ENCODE measurements around the gene C1QA. TPM values are rescaled to one million over a fixed set of nuclear protein-coding genes. Genes with fewer than 3 reads are reported as not detected.
A peak's percentile ranks its signal among the peaks of the same experiment; 100 is the strongest.

The C1QA gene
- total and polyA plus RNA-seq, 8 donors: 2.9 to 127 (median 74.1) TPM

- Histone ChIP-seq H3K27ac (peak overlapping the region in 1 of 5 donors; percentile 8), H3K27me3 (peaks cover 0 to 59% (median 0%) of the 10 kb centered on the region in 3 donors), H3K4me3 (no peak overlapping the region), H3K4me1 (peaks cover 0 to 10% (median 7%) of the 10 kb centered on the region in 4 donors), H3K36me3 (no peaks in the 10 kb centered on the region), H3K9me3 (no peaks in the 10 kb centered on the region)
- peak; percentile 88 to 90 for DNase-seq
- 7 to 13% (median 8%) methylated on average over 9 to 18 of the region's 18 CpGs for WGBS, 5 donors
- intact Hi-C loops (cut with DNase I; ENCODE audit: low total_unique reads): loop anchor here (2.0 kb wide), 1 partner anchor 221 kb away; no protein-coding TSS in a partner anchor
- TF ChIP-seq POLR2A (IDR thresholded peaks at IDR 0.05) (no peak), CTCF (IDR thresholded peaks at IDR 0.05) (peak in 6 of 7 experiments; percentile 12 to 89 (median 82)), POLR2AphosphoS5 (IDR thresholded peaks at IDR 0.05) (peak in 1 of 3 donors; percentile 55)
Measured at GRCh38 chr1:22641906-22642636, 5.6 kb downstream of the C1QA start.

- peak within 1 kb of the TSS; percentile 8 to 31 (median 21) for H3K4me3 ChIP-seq
- H3K36me3 ChIP-seq: no peaks in the 10 kb centered on the region
- H3K27ac ChIP-seq: peak within 1 kb of the TSS in 3 of 5 donors; percentile 29 to 50 (median 34)
- no peak for DNase-seq
- 66 to 77% (median 70%) methylated on average over 6 to 8 of the region's 8 CpGs for WGBS, 5 donors
- intact Hi-C loops (cut with DNase I; ENCODE audit: low total_unique reads): no loop called here
- no peak for TF ChIP-seq EP300 (IDR thresholded peaks at IDR 0.05)
- TF ChIP-seq POLR2AphosphoS5 (IDR thresholded peaks at IDR 0.05): no peak
- no peak for TF ChIP-seq POLR2A (IDR thresholded peaks at IDR 0.05)
- no peak for TF ChIP-seq CTCF (IDR thresholded peaks at IDR 0.05)
- H3K4me1 ChIP-seq: peaks cover 0 to 10% (median 7%) of the 10 kb centered on the region in 4 donors
- no peaks in the 10 kb centered on the region for H3K9me3 ChIP-seq
- peaks cover 0 to 55% (median 0%) of the 10 kb centered on the region in 3 donors for H3K27me3 ChIP-seq
Measured at GRCh38 chr1:22643381-22643780, 7.0 kb downstream of the C1QA start, which contains the start of gene C1QC. Gene C1QC, plus strand, starts transcription at chr1:22643633. Its CDS starts 391 bp downstream, at chr1:22644024.

GRCh38 chr1:22643928-22644327 is 7.5 kb downstream of the C1QA start:
- peaks cover 0 to 49% (median 0%) of the 10 kb centered on the region in 3 donors for H3K27me3 ChIP-seq
- WGBS, 5 donors: 62 to 79% (median 69%) methylated on average over 5 to 12 of the region's 12 CpGs
- peaks cover 0 to 10% (median 7%) of the 10 kb centered on the region in 4 donors for H3K4me1 ChIP-seq
- intact Hi-C loops (cut with DNase I; ENCODE audit: low total_unique reads): no loop called here
- DNase-seq: no peak
- peak overlapping the region; percentile 8 to 31 (median 21) for H3K4me3 ChIP-seq
- peak overlapping the region in 3 of 5 donors; percentile 29 to 50 (median 34) for H3K27ac ChIP-seq
- no peaks in the 10 kb centered on the region for H3K36me3 ChIP-seq
- TF ChIP-seq POLR2AphosphoS5 (IDR thresholded peaks at IDR 0.05) (no peak), POLR2A (IDR thresholded peaks at IDR 0.05) (no peak)
- H3K9me3 ChIP-seq: no peaks in the 10 kb centered on the region

GRCh38 chr1:22645931-22646330 is 9.5 kb downstream of the C1QA start:
- no peaks in the 10 kb centered on the region for H3K36me3 ChIP-seq
- 53 to 85% (median 72%) methylated on average over 7 of the region's 7 CpGs for WGBS, 5 donors
- peaks cover 0 to 42% (median 0%) of the 10 kb centered on the region in 3 donors for H3K27me3 ChIP-seq
- intact Hi-C loops (cut with DNase I; ENCODE audit: low total_unique reads): no loop called here
- H3K4me3 ChIP-seq: peak overlapping the region in 1 of 4 donors; percentile 4
- DNase-seq: no peak
- H3K27ac ChIP-seq: no peak overlapping the region
- H3K9me3 ChIP-seq: no peaks in the 10 kb centered on the region
- H3K4me1 ChIP-seq: peaks cover 0 to 10% (median 7%) of the 10 kb centered on the region in 4 donors
- no peak for TF ChIP-seq POLR2AphosphoS5 (IDR thresholded peaks at IDR 0.05)
- no peak for TF ChIP-seq POLR2A (IDR thresholded peaks at IDR 0.05)
- no peak for TF ChIP-seq EP300 (IDR thresholded peaks at IDR 0.05)
- TF ChIP-seq CTCF (IDR thresholded peaks at IDR 0.05): no peak
